DMS79 (cell line): ENCODE measurements around the gene MRPL54.
A peak's percentile ranks its signal among the peaks of the same experiment; 100 is the strongest.

Experiments
- DNase-seq: peaks from one replicate; lab custom pipeline; 2025; lab: John Stamatoyannopoulos, UW

The MRPL54 gene

GRCh38 chr19:3762501-3763459 lies at the start of gene MRPL54:
Gene MRPL54 (plus strand): TSS chr19:3762682. CDS start chr19:3762701, 19 bp downstream.
- DNase-seq: peak; percentile 98

GRCh38 chr19:3716147-3716668 lies 46.3 kb upstream of the MRPL54 start:
- DNase-seq: no peak

GRCh38 chr19:3719868-3720267 lies 42.6 kb upstream of the MRPL54 start:
- DNase-seq: no peak

GRCh38 chr19:3720349-3720917 lies 42.0 kb upstream of the MRPL54 start:
- DNase-seq: no peak

GRCh38 chr19:3721131-3721886 lies 41.2 kb upstream of the MRPL54 start:
- peak; percentile 84 for DNase-seq

GRCh38 chr19:3721887-3722442 lies 40.5 kb upstream of the MRPL54 start:
- DNase-seq: no peak

- DNase-seq: no peak
These were observed 39.9 kb upstream of the MRPL54 start for GRCh38 chr19:3722443-3723109.

GRCh38 chr19:3723110-3723488 lies 39.4 kb upstream of the MRPL54 start:
- DNase-seq: no peak

- DNase-seq: no peak
These were observed 38.6 kb upstream of the MRPL54 start for GRCh38 chr19:3723883-3724282.

- no peak for DNase-seq
These were observed 37.4 kb upstream of the MRPL54 start for GRCh38 chr19:3725121-3725520.

GRCh38 chr19:3725640-3726310 lies 36.7 kb upstream of the MRPL54 start:
- no peak for DNase-seq

GRCh38 chr19:3730457-3730958 lies 32.0 kb upstream of the MRPL54 start:
- DNase-seq: no peak

- DNase-seq: no peak
These were observed 30.4 kb upstream of the MRPL54 start for GRCh38 chr19:3732108-3732507.

- no peak for DNase-seq
These were observed 28.8 kb upstream of the MRPL54 start for GRCh38 chr19:3733549-3734309.

GRCh38 chr19:3734310-3734600 lies 28.2 kb upstream of the MRPL54 start:
- no peak for DNase-seq

- no peak for DNase-seq
These were observed 26.3 kb upstream of the MRPL54 start for GRCh38 chr19:3736106-3736724.

- DNase-seq: no peak
These were observed 24.8 kb upstream of the MRPL54 start for GRCh38 chr19:3737487-3738205.

GRCh38 chr19:3738477-3739220 lies 23.8 kb upstream of the MRPL54 start:
- no peak for DNase-seq
